GM21528 (cell line): ENCODE results near the gene TYR.
"Not testable (repeated sequence)": the region's sequence is repeated elsewhere in the genome, so short reads cannot be mapped to it uniquely, and the experiment has no call there.

Experiments used
- ATAC-seq: cut with Tn5 transposase; IDR thresholded peaks from one replicate; pipeline ENCODE4 v1.9.1; 2021; ENCODE audit warnings: mild to moderate bottlenecking, moderate library complexity; ENCODE audit not compliant: unreplicated experiment, low FRiP score

The TYR gene

DNA sequence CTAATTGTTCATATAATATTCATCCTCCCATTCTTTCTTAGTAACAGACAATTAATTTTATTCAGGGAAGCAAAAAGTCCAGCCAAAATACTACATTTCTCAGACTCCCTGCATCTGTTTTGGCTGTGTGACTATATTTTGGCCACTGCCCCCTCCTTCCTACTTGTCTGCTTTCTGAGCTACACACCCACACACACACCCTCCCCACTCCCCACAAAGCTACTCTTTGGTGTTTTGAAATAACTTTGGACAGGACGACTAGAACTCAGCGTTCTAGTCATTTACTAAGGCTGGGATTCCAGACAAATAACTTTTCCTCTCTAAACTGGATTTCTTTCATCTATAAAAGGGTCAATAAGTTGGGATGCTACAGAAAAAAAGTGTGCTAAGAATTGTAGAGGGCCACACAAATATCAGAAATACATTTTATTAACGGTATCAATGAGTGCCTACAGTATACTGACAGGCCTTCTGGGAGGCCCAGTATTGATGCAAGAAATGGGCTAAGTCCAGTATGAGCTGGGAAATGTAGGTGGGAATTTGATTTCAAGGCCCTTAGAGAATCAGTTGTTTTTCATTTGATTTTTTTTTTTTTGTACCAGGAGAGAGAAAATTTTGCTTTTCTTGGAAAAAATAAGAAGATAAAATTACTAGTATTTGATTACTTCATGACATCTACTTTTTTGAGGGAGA, 165.4 kb downstream of the TYR start:
- not testable (repeated sequence) for ATAC-seq
